Omental fat pad (tissue), 4 donors: Measurements from ENCODE around the gene PGM1. TPM values are rescaled to one million over a fixed set of nuclear protein-coding genes. Genes with fewer than 3 reads are reported as not detected.

Source experiments
- ATAC-seq: fragments of 150-250 bp; one replicate; pipeline ENCODE4 v1.9.1; 2016; ENCODE audit warnings: mild to moderate bottlenecking, moderate library complexity; ENCODE audit not compliant: low FRiP score
- DNase-seq: peaks from one replicate; pipeline ENCODE4 v3.0.0-alpha.2; 2019; ENCODE audit warnings: low spot score
- CTCF ChIP-seq, 3 donors: fragments of 450-650 bp; IDR thresholded peaks; one replicate each; pipeline ENCODE4 v1.5.1; 2016 to 2017; ENCODE audit warnings: antibody characterized with exemption in 3 of 3, mild to moderate bottlenecking in 3 of 3, moderate library complexity in 2 of 3
- total RNA-seq, 4 donors: library from RNA; depleted of rRNA; stranded (reverse); fragments of >200 nt; gene quantifications; one replicate each; pipeline ENCODE4 v1.1.0, GENCODE V29; 2016

PGM1 gene
- total RNA-seq, 4 donors from 2014 or later: 71.2 to 312 (median 162) TPM

GRCh38 chr1:63612564-63612963 is 19.4 kb downstream of the PGM1 start:
- ATAC-seq: peak; percentile 53
- DNase-seq: no peak
- TF ChIP-seq CTCF (IDR thresholded peaks at IDR 0.05): no peak

- no peak for ATAC-seq
- no peak for DNase-seq
- no peak for TF ChIP-seq CTCF (IDR thresholded peaks at IDR 0.05)
Observed at GRCh38 chr1:63612971-63613370, 19.8 kb downstream of the PGM1 start.

GRCh38 chr1:63615768-63616420 is 22.7 kb downstream of the PGM1 start:
- ATAC-seq (peak; percentile 78), DNase-seq (peak; percentile 35)
- TF ChIP-seq CTCF (IDR thresholded peaks at IDR 0.05): peak in 2 of 3 donors; percentile 60 to 70

GRCh38 chr1:63617450-63617849 is 24.2 kb downstream of the PGM1 start:
- DNase-seq: no peak
- no peak for ATAC-seq

GRCh38 chr1:63618011-63618410 is 24.8 kb downstream of the PGM1 start:
- DNase-seq (no peak), ATAC-seq (no peak)
- TF ChIP-seq CTCF (IDR thresholded peaks at IDR 0.05): no peak

More at GRCh38 chr1:63617450-63617849, 24.2 kb downstream of the PGM1 start:
- no peak for TF ChIP-seq CTCF (IDR thresholded peaks at IDR 0.05)

GRCh38 chr1:63619558-63619957 is 26.3 kb downstream of the PGM1 start:
- no peak for DNase-seq

More at GRCh38 chr1:63619558-63619957, 26.3 kb downstream of the PGM1 start:
- ATAC-seq: no peak
- no peak for TF ChIP-seq CTCF (IDR thresholded peaks at IDR 0.05)
